Mesothelial cell of epicardium (in vitro differentiated cells): Measurements from ENCODE around the gene TMEM164. TPM values are rescaled to one million over a fixed set of nuclear protein-coding genes. Genes with fewer than 3 reads are reported as not detected.
"Not testable (repeated sequence)": the region's sequence is repeated elsewhere in the genome, so short reads cannot be mapped to it uniquely, and the experiment has no call there.

Experiments used
- DNase-seq, 2 experiments: peaks; one replicate each; pipeline ENCODE4 v3.0.0; 2021; ENCODE audit warnings: low spot score in 2 of 2; ENCODE audit not compliant: unreplicated experiment in 2 of 2
- H3K27ac Mint-ChIP-seq: 2 replicates; pipeline ENCODE4 v1.8.0; 2021; ENCODE audit warnings: mixed read lengths
- H3K27me3 Mint-ChIP-seq: 2 replicates; pipeline ENCODE4 v1.8.0; 2021; ENCODE audit warnings: low read depth, mixed read lengths
- H3K36me3 Mint-ChIP-seq: 2 replicates; pipeline ENCODE4 v1.8.0; 2021; ENCODE audit warnings: mixed read lengths
- H3K4me1 Mint-ChIP-seq: 2 replicates; pipeline ENCODE4 v1.8.0; 2021; ENCODE audit warnings: mixed read lengths
- H3K4me3 Mint-ChIP-seq: 2 replicates; pipeline ENCODE4 v1.8.0; 2021; ENCODE audit warnings: mild to moderate bottlenecking, moderate library complexity, mixed read lengths
- H3K9me3 Mint-ChIP-seq: 2 replicates; pipeline ENCODE4 v1.8.0; 2021; ENCODE audit warnings: mixed read lengths
- total RNA-seq: library from RNA; stranded (reverse); gene quantifications from 3 replicates; pipeline ENCODE4 v1.2.1, GENCODE V29; 2021
- TF ChIP-seq, protein P1 (sequence below): fragments of 200-600 bp; sonication (generic); IDR thresholded peaks from one replicate; pipeline ENCODE4 v1.5.0; 2021; ENCODE audit warnings: antibody characterized with exemption; ENCODE audit not compliant: unreplicated experiment

TMEM164 gene
- total RNA-seq, 1 donor from 2014 or later: 42.5 TPM

DNA sequence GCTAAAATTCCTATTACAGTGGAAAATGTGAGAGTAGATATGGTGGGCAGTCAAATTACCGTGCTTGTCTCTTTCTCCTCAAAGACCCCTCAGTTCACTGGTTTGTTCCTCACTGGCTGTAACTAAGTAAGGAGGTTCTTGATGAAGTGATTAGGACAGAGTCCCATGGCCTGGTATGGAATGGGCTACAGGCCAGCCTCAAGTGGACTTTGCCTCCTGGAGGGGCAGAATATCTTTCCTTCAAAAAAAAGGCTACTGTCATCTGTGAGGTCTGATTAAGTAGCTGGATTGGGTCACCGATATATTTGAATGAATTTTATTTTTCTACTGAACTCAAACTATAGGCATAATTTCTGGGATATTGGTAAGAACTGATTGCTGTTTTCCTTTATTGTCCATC is 38.5 kb upstream of the TMEM164 start:
- Mint-ChIP-seq H3K36me3 (no peaks in the 10 kb centered on the region), H3K27me3 (peaks cover 27% of the 10 kb centered on the region), H3K9me3 (peaks cover 3% of the 10 kb centered on the region), H3K27ac (no peak overlapping the region), H3K4me1 (no peaks in the 10 kb centered on the region), H3K4me3 (no peak overlapping the region)
- TF ChIP-seq, protein P1, sequence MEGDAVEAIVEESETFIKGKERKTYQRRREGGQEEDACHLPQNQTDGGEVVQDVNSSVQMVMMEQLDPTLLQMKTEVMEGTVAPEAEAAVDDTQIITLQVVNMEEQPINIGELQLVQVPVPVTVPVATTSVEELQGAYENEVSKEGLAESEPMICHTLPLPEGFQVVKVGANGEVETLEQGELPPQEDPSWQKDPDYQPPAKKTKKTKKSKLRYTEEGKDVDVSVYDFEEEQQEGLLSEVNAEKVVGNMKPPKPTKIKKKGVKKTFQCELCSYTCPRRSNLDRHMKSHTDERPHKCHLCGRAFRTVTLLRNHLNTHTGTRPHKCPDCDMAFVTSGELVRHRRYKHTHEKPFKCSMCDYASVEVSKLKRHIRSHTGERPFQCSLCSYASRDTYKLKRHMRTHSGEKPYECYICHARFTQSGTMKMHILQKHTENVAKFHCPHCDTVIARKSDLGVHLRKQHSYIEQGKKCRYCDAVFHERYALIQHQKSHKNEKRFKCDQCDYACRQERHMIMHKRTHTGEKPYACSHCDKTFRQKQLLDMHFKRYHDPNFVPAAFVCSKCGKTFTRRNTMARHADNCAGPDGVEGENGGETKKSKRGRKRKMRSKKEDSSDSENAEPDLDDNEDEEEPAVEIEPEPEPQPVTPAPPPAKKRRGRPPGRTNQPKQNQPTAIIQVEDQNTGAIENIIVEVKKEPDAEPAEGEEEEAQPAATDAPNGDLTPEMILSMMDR: no peak
- DNase-seq: no peak

DNA sequence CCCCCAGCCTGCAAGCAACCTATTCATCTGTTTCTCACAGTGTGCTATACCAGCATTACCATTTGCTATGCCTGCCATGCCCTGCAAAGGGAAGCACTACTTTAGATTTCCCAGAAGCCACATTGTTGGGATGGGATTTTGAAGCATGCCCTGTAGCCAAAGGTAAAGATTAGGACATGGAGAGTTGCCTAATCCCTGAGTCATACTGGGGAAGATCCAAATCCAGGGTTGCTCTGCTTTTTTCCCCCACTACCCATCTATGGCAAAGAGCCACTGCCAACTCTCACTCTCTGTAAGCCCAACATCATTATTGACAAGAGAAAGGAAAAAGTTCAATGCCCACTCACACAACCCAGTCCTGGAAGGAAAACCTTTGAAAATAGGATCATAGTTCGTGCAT is 36.7 kb upstream of the TMEM164 start:
- H3K27ac Mint-ChIP-seq: no peak overlapping the region
- peaks cover 27% of the 10 kb centered on the region for H3K27me3 Mint-ChIP-seq
- DNase-seq: no peak
- H3K4me1 Mint-ChIP-seq: no peaks in the 10 kb centered on the region
- H3K36me3 Mint-ChIP-seq: no peaks in the 10 kb centered on the region
- TF ChIP-seq, protein P1: no peak
- no peaks in the 10 kb centered on the region for H3K9me3 Mint-ChIP-seq
- no peak overlapping the region for H3K4me3 Mint-ChIP-seq

DNA sequence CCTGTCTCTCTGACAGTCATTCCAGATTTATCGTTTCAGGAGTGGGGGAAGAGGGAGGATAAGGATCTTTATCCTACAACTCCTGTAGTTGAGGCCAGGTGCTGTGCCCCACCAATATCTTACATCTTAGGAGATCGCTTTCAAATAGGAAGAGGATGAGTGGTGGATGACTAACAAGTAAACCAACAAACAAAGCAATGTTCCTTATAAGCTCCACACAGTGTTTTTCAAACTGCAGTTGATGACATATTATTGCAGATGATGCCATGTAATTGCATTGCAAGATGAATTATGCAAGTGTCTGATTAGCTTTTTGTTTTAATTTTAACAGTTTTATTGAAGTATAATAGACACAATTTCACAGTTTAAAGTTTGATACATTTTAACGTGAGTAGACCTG is 35.8 kb upstream of the TMEM164 start:
- Mint-ChIP-seq H3K27me3 (peaks cover 32% of the 10 kb centered on the region), H3K36me3 (no peaks in the 10 kb centered on the region), H3K4me1 (no peaks in the 10 kb centered on the region), H3K9me3 (no peaks in the 10 kb centered on the region), H3K27ac (no peak overlapping the region), H3K4me3 (no peak overlapping the region)
- no peak for DNase-seq
- TF ChIP-seq, protein P1: no peak

DNA sequence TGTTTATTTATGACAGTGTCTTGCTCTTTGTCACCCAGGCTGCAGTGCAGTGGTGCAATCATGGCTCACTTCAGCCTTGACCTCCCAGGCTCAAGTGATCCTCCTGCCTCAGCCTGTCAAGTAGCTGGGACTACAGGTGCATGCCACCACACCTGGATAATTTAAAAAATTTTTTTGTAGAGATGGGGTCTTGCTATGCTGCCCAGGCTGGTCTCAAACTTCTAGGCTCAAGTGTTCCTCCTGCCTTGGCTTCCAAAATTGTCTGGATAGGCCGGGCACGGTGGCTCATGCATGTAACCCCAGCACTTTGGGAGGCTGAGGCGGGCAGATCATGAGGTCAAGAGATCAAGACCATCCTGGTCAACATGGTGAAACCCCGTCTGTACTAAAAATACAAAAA is 32.1 kb upstream of the TMEM164 start:
- not testable (repeated sequence) for H3K9me3 Mint-ChIP-seq, H3K36me3 Mint-ChIP-seq, H3K27ac Mint-ChIP-seq, H3K4me1 Mint-ChIP-seq, DNase-seq, H3K4me3 Mint-ChIP-seq
- H3K27me3 Mint-ChIP-seq: peaks cover 15% of the 10 kb centered on the region

DNA sequence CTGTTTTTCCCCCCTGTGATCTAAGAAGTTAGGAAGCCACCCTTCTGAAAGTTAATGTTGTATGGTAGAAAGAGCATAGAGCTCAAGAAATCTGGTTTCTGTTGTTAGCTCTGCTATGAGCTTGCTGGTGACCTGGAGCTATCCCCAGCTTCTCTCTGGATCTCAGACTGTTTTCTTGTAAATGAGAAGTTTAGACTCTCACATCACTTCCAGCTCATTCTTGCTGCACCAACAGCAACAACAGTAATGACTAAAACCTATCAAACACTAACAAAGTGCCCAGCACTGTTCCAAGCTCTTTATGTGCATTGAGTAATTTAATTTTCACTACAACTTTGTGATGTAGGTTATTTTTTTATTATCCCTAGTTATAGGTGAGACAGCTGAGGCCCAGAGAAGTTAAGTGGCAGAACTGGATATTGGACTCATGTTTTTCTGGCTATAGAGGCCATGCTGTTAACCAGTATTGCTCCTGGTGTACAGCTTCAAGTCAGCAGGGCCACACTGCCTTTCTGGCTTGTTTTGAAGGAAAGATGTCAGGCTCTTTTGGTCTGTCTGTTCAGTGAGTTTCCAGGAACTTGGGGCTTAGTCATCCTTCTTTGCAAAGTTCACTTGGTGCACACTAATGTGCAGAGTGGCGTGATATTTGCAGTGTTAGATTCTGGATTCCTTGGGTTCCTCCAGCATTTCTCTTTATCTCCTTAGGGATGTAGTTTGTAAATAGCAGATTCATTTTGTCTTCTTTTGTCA is 27.8 kb upstream of the TMEM164 start:
- Mint-ChIP-seq H3K27ac (no peak overlapping the region), H3K9me3 (no peaks in the 10 kb centered on the region), H3K36me3 (no peaks in the 10 kb centered on the region), H3K27me3 (peaks cover 24% of the 10 kb centered on the region), H3K4me1 (no peaks in the 10 kb centered on the region), H3K4me3 (no peak overlapping the region)
- TF ChIP-seq, protein P1: no peak
- DNase-seq: no peak

DNA sequence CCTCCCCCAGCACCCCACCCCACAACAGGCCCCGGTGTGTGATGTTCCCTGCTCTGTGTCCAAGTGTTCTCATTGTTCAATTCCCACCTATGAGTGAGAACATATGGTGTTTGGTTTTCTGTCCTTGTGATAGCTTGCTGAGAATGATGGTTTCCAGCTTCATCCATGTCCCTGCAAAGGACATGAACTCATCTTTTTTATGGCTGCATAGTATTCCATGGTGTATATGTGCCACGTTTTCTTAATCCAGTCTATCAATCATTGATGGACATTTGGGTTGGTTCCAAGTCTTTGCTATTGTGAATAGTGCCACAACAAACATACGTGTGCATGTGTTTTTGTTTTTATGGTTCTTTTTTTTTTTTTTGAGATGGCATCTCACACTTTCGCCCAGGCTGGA is 17.7 kb upstream of the TMEM164 start:
- not testable (repeated sequence) for H3K27ac Mint-ChIP-seq

DNA sequence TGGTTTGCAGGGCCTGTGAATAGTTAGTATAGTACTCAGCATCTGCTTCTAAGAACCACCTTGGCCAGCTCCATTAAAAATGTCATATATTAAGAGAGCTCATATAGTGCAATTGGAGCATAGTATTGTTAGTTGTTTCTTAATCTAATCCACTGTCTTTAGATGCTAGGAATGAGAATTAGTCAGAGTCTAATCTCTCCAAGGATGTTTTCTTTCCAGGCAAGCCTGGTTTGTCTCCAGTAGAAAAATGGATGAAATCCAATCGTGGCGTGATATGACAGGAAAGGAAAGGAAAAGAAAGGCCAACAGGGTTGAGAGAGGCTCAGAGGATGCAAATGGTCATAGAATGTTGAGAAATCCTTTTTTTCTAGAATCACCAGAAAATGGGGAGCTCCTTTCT is 15.0 kb upstream of the TMEM164 start:
- H3K27me3 Mint-ChIP-seq: no peaks in the 10 kb centered on the region
- H3K27ac Mint-ChIP-seq: no peak overlapping the region
- DNase-seq: no peak
- H3K36me3 Mint-ChIP-seq: no peaks in the 10 kb centered on the region
- H3K4me1 Mint-ChIP-seq: no peaks in the 10 kb centered on the region
- no peak overlapping the region for H3K4me3 Mint-ChIP-seq
- TF ChIP-seq, protein P1: no peak
- H3K9me3 Mint-ChIP-seq: no peaks in the 10 kb centered on the region

More for the DNA sequence above, 17.7 kb upstream of the TMEM164 start:
- not testable (repeated sequence) for DNase-seq, H3K27me3 Mint-ChIP-seq, H3K4me3 Mint-ChIP-seq, H3K36me3 Mint-ChIP-seq, H3K9me3 Mint-ChIP-seq, H3K4me1 Mint-ChIP-seq
